CD4-positive, alpha-beta memory T cell (primary cell): ENCODE measurements around the gene PDLIM3. TPM values are rescaled to one million over a fixed set of nuclear protein-coding genes. Genes with fewer than 3 reads are reported as not detected.

Experiments used
- polyA plus RNA-seq, 2 donors: library from polyadenylated mRNA; unstranded; fragments of 300-500 nt; fragmentation: Illumina TruSeq; gene quantifications; one replicate each; pipeline ENCODE4 v1.2.3, GENCODE V29; 2021
- total RNA-seq, 2 experiments: library from RNA; stranded (reverse); gene quantifications; one replicate each; pipeline ENCODE4 v1.2.3, GENCODE V29; 2021

PDLIM3 gene
- total and polyA plus RNA-seq, 4 experiments from 2014 or later: not detected

Other genes with a start within 250 kb of the PDLIM3 start
- 1 to 10 TPM; 1.9 TPM for gene LRP2BP, start 139.6 kb downstream of the PDLIM3 start, total RNA-seq
- gene LRP2BP, start 139.6 kb downstream of the PDLIM3 start, polyA plus RNA-seq: under 1 TPM in 1 of 2 donors, not detected in 1; 0.20 TPM
- 1 to 10 TPM; 5.9 to 6.6 TPM for gene ANKRD37, start 138.7 kb downstream of the PDLIM3 start, total RNA-seq
- 10 to 100 TPM in 1 of 2 donors, 1 to 10 TPM in 1; 9.5 to 10.2 TPM for gene ANKRD37, start 138.7 kb downstream of the PDLIM3 start, polyA plus RNA-seq
- gene UFSP2, start 109.5 kb downstream of the PDLIM3 start, total RNA-seq: 10 to 100 TPM; 30.1 to 30.3 TPM
- 10 to 100 TPM; 43.8 to 53.8 TPM for gene UFSP2, start 109.5 kb downstream of the PDLIM3 start, polyA plus RNA-seq
- gene CCDC110, start 63.8 kb downstream of the PDLIM3 start, total RNA-seq: under 1 TPM; 0.19 to 0.90 TPM
- under 1 TPM in 1 of 2 donors, not detected in 1; 0.24 TPM for gene CCDC110, start 63.8 kb downstream of the PDLIM3 start, polyA plus RNA-seq